Sigmoid colon (tissue), 4 donors: ENCODE measurements around the gene LASP1NB.

ENCODE experiments used
- EP300 ChIP-seq, 4 donors: sonication (generic); formaldehyde crosslinking; IDR thresholded peaks; one replicate each; pipeline ENCODE4 v1.6.1; 2017; ENCODE audit warnings: antibody characterized with exemption in 4 of 4
- POLR2A ChIP-seq, 2 donors: fragments of 450-650 bp; IDR thresholded peaks; one replicate each; pipeline ENCODE4 v1.6.1; 2016; ENCODE audit warnings: antibody characterized with exemption in 2 of 2, mild to moderate bottlenecking in 2 of 2, moderate library complexity in 2 of 2
- POLR2AphosphoS5 ChIP-seq, 4 donors: sonication (generic); formaldehyde crosslinking; IDR thresholded peaks; one replicate each; pipeline ENCODE4 v1.6.1; 2017; ENCODE audit warnings: antibody characterized with exemption in 4 of 4
- TF ChIP-seq, protein P1 (sequence below), 4 experiments: fragments of 450-650 bp in 3 of 4; fragments of 200-600 bp in 1 of 4; IDR thresholded peaks; one replicate each; pipeline ENCODE4 v1.5.1; 2016 to 2019; ENCODE audit warnings: antibody characterized with exemption in 4 of 4, mild to moderate bottlenecking in 3 of 4, moderate library complexity in 2 of 4

DNA sequence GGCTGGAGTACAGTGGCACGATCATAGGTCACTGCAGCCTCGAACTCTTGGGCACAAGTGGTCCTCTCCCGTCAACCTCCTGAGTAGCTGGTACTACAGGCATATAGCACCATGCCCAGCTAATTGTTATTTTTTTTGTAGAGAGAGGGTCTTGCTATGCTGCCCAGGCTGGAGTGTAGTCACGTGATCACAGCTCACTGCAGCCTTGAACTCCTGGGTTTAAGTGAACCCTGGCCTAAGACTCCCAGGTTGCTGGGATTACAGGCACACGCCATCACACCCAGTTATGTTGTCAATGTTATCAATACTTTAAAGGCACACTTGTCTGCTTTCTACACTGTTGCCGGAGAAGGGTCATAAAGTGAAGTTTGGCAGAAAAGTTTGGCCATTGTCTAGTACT is 22.0 kb upstream of the LASP1NB start:
- TF ChIP-seq, protein P1, sequence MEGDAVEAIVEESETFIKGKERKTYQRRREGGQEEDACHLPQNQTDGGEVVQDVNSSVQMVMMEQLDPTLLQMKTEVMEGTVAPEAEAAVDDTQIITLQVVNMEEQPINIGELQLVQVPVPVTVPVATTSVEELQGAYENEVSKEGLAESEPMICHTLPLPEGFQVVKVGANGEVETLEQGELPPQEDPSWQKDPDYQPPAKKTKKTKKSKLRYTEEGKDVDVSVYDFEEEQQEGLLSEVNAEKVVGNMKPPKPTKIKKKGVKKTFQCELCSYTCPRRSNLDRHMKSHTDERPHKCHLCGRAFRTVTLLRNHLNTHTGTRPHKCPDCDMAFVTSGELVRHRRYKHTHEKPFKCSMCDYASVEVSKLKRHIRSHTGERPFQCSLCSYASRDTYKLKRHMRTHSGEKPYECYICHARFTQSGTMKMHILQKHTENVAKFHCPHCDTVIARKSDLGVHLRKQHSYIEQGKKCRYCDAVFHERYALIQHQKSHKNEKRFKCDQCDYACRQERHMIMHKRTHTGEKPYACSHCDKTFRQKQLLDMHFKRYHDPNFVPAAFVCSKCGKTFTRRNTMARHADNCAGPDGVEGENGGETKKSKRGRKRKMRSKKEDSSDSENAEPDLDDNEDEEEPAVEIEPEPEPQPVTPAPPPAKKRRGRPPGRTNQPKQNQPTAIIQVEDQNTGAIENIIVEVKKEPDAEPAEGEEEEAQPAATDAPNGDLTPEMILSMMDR (IDR thresholded peaks at IDR 0.05), result no peak
- TF ChIP-seq POLR2A (IDR thresholded peaks at IDR 0.05), result no peak
- TF ChIP-seq EP300 (IDR thresholded peaks at IDR 0.05), result no peak
- TF ChIP-seq POLR2AphosphoS5 (IDR thresholded peaks at IDR 0.05), result no peak
